Peyer's patch (tissue), 4 donors: ENCODE measurements around the gene SORBS1.

Experiments
- CTCF ChIP-seq, 6 experiments: fragments of 450-650 bp in 4 of 6; fragments of 200-600 bp in 2 of 6; sonication (generic) in 1 of 6; IDR thresholded peaks; one replicate each; pipeline ENCODE4 v1.5.1; 2017 to 2019; ENCODE audit warnings: antibody characterized with exemption in 6 of 6, mild to moderate bottlenecking in 3 of 6, moderate library complexity in 1 of 6
- POLR2A ChIP-seq, 2 donors: fragments of 450-650 bp; IDR thresholded peaks; one replicate each; pipeline ENCODE4 v1.5.1; 2017; ENCODE audit warnings: antibody characterized with exemption in 2 of 2, mild to moderate bottlenecking in 2 of 2, moderate library complexity in 2 of 2

DNA sequence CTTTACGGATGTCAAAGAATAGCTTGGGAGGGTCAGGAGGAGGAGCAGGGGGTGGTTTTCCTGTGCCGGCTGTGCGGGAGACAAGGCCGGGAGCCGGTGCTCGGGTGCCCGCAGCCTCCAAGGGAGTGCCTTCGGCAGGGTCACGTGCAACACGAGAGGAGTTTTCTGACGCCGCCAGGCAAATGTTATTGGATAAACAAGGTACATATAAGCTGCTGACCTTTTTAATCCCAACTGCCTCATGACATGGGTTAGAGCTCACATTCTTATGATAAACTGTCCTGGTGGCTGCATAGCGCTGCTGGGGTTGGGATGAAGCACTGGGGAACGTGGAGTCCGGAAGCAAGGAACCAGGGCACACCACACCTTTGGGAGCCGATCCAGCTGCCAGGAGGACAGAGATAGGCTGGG, 145.5 kb downstream of the SORBS1 start:
- TF ChIP-seq POLR2A (IDR thresholded peaks at IDR 0.05) = no peak
- no peak for TF ChIP-seq CTCF (IDR thresholded peaks at IDR 0.05)
